HepG2 (cell line): ENCODE measurements around the gene CABLES1. TPM values are rescaled to one million over a fixed set of nuclear protein-coding genes. Genes with fewer than 3 reads are reported as not detected.

Source experiments
- CBFB ChIP-seq: sonication (generic); formaldehyde crosslinking; IDR thresholded peaks from 2 replicates; pipeline ENCODE4 v1.4.0; 2020; ENCODE audit warnings: missing genetic modification reagents
- FOXA1 ChIP-seq, 2 experiments: fragments of 450-650 bp in 1 of 2; sonication (generic) in 1 of 2; formaldehyde crosslinking in 1 of 2; IDR thresholded peaks; 2 replicates each; pipeline versions ENCODE4 v1.4.0 to v1.6.1; 2016 to 2020; ENCODE audit warnings: missing genetic modification reagents in 1 of 2
- IRX3 ChIP-seq: sonication (generic); formaldehyde crosslinking; IDR thresholded peaks from 2 replicates; pipeline ENCODE4 v1.8.1; 2023; ENCODE audit warnings: mild to moderate bottlenecking, low read depth, missing genetic modification reagents, borderline replicate concordance
- MED13 ChIP-seq: sonication (generic); formaldehyde crosslinking; IDR thresholded peaks from 2 replicates; pipeline ENCODE4 v1.5.0; 2020; ENCODE audit warnings: missing genetic modification reagents
- NCOA2 ChIP-seq: sonication (generic); formaldehyde crosslinking; IDR thresholded peaks from 2 replicates; pipeline ENCODE4 v1.8.0; 2022; ENCODE audit warnings: inconsistent platforms
- NFRKB ChIP-seq: fragments of 450-650 bp; IDR thresholded peaks from 2 replicates; pipeline ENCODE4 v1.6.1; 2017
- NKX3-1 ChIP-seq: sonication (generic); formaldehyde crosslinking; IDR thresholded peaks from 2 replicates; pipeline ENCODE4 v1.5.0; 2020; ENCODE audit warnings: missing genetic modification reagents
- NR2F6 ChIP-seq, 2 experiments: IDR thresholded peaks; 2 replicates each; pipeline ENCODE4 v1.6.1; 2016; ENCODE audit warnings: antibody characterized with exemption in 1 of 2, mild to moderate bottlenecking in 1 of 2
- SAP130 ChIP-seq: IDR thresholded peaks from 2 replicates; pipeline ENCODE4 v1.6.1; 2016; ENCODE audit warnings: low read depth
- SCMH1 ChIP-seq: sonication (generic); formaldehyde crosslinking; IDR thresholded peaks from 2 replicates; pipeline ENCODE4 v1.9.0; 2021; ENCODE audit warnings: missing genetic modification reagents, mild to moderate bottlenecking, borderline replicate concordance
- ZFP62 ChIP-seq: sonication (generic); formaldehyde crosslinking; IDR thresholded peaks from 2 replicates; pipeline ENCODE4 v1.4.0; 2020; ENCODE audit warnings: missing genetic modification reagents
- ZNF333 ChIP-seq: sonication (generic); formaldehyde crosslinking; IDR thresholded peaks from 2 replicates; pipeline ENCODE4 v1.4.0; 2020; ENCODE audit warnings: mild to moderate bottlenecking, missing genetic modification reagents, borderline replicate concordance
- ZNF629 ChIP-seq: sonication (generic); formaldehyde crosslinking; conservative IDR thresholded peaks from 2 replicates; pipeline ENCODE4 v1.5.0; 2020; ENCODE audit warnings: missing genetic modification reagents
- polyA plus RNA-seq, 8 experiments: library from polyadenylated mRNA; depleted of rRNA in 3 of 8; stranded (reverse) in 7 of 8; unstranded in 1 of 8; fragments of >200 nt; fragmentation: Illumina TruSeq in 4 of 8; extraction: Trizol in 4 of 8; gene quantifications; 2 replicates each; pipeline versions ENCODE4 v1.2.1 to v1.2.3, GENCODE V29; 2011 to 2016; ENCODE audit warnings: low read depth in 4 of 8, missing spikeins in 1 of 8, mixed read lengths in 1 of 8; ENCODE audit not compliant: insufficient read depth in 1 of 8
- total RNA-seq, 5 experiments: library from RNA; depleted of rRNA; stranded (reverse); fragments of >200 nt; fragmentation: Illumina TruSeq; extraction: Trizol; gene quantifications; 2 replicates each; pipeline ENCODE4 v1.2.3, GENCODE V29; 2016; ENCODE audit warnings: low read depth in 1 of 5
- TF ChIP-seq, protein P1 (sequence below): sonication (generic); formaldehyde crosslinking; IDR thresholded peaks from 2 replicates; pipeline ENCODE4 v1.8.1; 2023; ENCODE audit warnings: missing genetic modification reagents, inconsistent platforms, borderline replicate concordance
- TF ChIP-seq, protein P2 (sequence below): sonication (generic); formaldehyde crosslinking; conservative IDR thresholded peaks from 2 replicates; pipeline ENCODE4 v1.8.0; 2022; ENCODE audit warnings: mild to moderate bottlenecking, moderate library complexity, missing genetic modification reagents
- TF ChIP-seq, protein P3 (sequence below): sonication (generic); formaldehyde crosslinking; IDR thresholded peaks from 2 replicates; pipeline ENCODE4 v1.4.0; 2020; ENCODE audit warnings: missing genetic modification reagents, mild to moderate bottlenecking, borderline replicate concordance
- TF ChIP-seq, protein P4 (sequence below): sonication (generic); formaldehyde crosslinking; IDR thresholded peaks from 2 replicates; pipeline ENCODE4 v1.8.1; 2022; ENCODE audit warnings: mild to moderate bottlenecking, missing genetic modification reagents
- TF ChIP-seq, protein P5 (sequence below): sonication (generic); formaldehyde crosslinking; IDR thresholded peaks from 2 replicates; pipeline ENCODE4 v1.8.1; 2023; ENCODE audit warnings: mild to moderate bottlenecking, moderate library complexity, missing genetic modification reagents
- TF ChIP-seq, protein P6 (sequence below): sonication (generic); formaldehyde crosslinking; IDR thresholded peaks from 2 replicates; pipeline ENCODE4 v1.9.0; 2022; ENCODE audit warnings: missing genetic modification reagents, mild to moderate bottlenecking, borderline replicate concordance

CABLES1 gene
- total and polyA plus RNA-seq, 2 of the 13 experiments (the other 11 are each of a cell fraction or from before 2014, with no cell fraction given) = 14.7 to 25.8 TPM

DNA sequence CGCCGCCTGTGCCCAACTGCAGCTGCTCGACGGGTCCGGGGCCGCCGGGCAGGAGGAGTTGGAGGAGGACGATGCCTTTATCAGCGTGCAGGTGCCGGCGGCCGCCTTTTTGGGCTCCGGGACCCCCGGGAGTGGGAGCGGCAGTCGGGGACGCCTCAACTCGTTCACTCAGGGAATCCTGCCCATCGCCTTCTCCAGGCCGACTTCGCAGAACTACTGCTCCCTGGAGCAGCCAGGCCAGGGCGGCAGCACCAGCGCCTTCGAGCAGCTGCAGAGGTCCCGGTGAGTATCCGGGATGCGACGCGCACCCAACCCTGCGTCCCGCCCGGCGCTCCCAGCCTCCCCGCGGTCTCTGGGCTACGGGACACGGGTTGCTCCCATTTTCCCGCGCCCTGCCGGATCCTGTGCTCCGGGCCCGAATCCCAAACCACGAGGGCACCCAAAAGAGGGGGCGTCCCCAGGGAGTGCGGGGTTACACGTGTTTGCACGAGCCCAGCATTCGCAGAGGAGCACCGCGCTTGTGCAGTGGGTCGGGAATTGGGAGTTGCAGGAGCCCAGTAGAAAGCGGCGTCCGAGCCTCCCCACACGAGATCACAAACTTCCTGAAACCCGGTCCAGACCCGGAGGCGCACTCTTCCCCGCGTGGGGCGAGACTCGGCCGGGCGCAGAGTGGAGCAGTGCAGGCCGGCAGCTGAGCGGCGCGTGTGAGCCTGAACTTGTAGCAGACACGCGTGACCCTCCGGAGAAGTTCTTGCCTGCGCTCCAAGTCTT, 1.2 kb downstream of the CABLES1 start (continued):
- TF ChIP-seq, protein P1, sequence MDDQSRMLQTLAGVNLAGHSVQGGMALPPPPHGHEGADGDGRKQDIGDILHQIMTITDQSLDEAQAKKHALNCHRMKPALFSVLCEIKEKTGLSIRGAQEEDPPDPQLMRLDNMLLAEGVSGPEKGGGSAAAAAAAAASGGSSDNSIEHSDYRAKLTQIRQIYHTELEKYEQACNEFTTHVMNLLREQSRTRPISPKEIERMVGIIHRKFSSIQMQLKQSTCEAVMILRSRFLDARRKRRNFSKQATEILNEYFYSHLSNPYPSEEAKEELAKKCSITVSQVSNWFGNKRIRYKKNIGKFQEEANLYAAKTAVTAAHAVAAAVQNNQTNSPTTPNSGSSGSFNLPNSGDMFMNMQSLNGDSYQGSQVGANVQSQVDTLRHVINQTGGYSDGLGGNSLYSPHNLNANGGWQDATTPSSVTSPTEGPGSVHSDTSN = no peak
- TF ChIP-seq MED13 (CRISPR knock-in tag) = no peak
- TF ChIP-seq, protein P2, sequence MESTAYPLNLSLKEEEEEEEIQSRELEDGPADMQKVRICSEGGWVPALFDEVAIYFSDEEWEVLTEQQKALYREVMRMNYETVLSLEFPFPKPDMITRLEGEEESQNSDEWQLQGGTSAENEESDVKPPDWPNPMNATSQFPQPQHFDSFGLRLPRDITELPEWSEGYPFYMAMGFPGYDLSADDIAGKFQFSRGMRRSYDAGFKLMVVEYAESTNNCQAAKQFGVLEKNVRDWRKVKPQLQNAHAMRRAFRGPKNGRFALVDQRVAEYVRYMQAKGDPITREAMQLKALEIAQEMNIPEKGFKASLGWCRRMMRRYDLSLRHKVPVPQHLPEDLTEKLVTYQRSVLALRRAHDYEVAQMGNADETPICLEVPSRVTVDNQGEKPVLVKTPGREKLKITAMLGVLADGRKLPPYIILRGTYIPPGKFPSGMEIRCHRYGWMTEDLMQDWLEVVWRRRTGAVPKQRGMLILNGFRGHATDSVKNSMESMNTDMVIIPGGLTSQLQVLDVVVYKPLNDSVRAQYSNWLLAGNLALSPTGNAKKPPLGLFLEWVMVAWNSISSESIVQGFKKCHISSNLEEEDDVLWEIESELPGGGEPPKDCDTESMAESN = peak; percentile 43; the same call in 1 of the 2 replicates
- TF ChIP-seq SCMH1 = no peak
- TF ChIP-seq, protein P3, sequence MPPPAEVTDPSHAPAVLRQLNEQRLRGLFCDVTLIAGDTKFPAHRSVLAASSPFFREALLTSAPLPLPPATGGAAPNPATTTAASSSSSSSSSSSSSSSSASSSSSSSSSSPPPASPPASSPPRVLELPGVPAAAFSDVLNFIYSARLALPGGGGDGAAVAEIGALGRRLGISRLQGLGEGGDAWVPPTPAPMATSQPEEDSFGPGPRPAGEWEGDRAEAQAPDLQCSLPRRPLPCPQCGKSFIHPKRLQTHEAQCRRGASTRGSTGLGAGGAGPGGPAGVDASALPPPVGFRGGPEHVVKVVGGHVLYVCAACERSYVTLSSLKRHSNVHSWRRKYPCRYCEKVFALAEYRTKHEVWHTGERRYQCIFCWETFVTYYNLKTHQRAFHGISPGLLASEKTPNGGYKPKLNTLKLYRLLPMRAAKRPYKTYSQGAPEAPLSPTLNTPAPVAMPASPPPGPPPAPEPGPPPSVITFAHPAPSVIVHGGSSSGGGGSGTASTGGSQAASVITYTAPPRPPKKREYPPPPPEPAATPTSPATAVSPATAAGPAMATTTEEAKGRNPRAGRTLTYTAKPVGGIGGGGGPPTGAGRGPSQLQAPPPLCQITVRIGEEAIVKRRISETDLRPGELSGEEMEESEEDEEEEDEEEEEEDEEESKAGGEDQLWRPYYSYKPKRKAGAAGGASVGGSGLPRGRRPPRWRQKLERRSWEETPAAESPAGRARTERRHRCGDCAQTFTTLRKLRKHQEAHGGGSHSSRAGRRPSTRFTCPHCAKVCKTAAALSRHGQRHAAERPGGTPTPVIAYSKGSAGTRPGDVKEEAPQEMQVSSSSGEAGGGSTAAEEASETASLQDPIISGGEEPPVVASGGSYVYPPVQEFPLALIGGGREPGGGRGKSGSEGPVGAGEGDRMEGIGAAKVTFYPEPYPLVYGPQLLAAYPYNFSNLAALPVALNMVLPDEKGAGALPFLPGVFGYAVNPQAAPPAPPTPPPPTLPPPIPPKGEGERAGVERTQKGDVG (CRISPR knock-in tag) = peak; percentile 58; the same call in 1 of the 2 replicates
- TF ChIP-seq, protein P4, sequence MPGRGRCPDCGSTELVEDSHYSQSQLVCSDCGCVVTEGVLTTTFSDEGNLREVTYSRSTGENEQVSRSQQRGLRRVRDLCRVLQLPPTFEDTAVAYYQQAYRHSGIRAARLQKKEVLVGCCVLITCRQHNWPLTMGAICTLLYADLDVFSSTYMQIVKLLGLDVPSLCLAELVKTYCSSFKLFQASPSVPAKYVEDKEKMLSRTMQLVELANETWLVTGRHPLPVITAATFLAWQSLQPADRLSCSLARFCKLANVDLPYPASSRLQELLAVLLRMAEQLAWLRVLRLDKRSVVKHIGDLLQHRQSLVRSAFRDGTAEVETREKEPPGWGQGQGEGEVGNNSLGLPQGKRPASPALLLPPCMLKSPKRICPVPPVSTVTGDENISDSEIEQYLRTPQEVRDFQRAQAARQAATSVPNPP (CRISPR knock-in tag) = no peak
- no peak for TF ChIP-seq FOXA1 (IDR thresholded peaks at IDR 0.05)
- no peak for TF ChIP-seq FOXA1 (CRISPR knock-in tag; IDR thresholded peaks at IDR 0.05)
- no peak for TF ChIP-seq CBFB (CRISPR knock-in tag)
- no peak for TF ChIP-seq IRX3
- TF ChIP-seq ZNF333 (CRISPR knock-in tag) = no peak
- TF ChIP-seq NFRKB = no peak
- no peak for TF ChIP-seq NCOA2 (CRISPR knock-in tag)
- no peak for TF ChIP-seq NR2F6 (IDR thresholded peaks at IDR 0.05)
- TF ChIP-seq NR2F6 (CRISPR knock-in tag; IDR thresholded peaks at IDR 0.05) = no peak
- TF ChIP-seq NKX3-1 (CRISPR knock-in tag) = no peak
- TF ChIP-seq ZFP62 (CRISPR knock-in tag) = no peak
- TF ChIP-seq, protein P5, sequence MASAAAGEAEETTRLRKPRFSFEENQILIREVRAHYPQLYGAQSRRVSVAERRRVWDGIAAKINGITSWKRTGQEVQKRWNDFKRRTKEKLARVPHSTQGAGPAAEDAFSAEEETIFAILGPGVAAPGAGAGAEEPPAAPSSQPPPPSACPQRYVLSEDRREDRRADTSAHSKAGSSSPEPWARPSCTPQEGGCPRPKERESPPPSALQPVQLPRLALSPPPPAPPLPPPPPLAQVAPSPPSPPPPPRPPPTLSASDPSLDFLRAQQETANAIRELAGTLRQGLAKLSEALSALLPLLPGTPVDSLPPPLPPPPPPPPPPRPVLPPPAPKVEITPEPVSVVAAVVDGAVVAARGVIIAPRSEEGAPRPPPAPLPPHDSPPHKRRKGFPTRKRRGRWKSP (CRISPR knock-in tag) = no peak; the same call in 1 of the 2 replicates
- TF ChIP-seq SAP130 (CRISPR knock-in tag) = peak; percentile 33
- no peak for TF ChIP-seq ZNF629 (CRISPR knock-in tag)
- TF ChIP-seq, protein P6, sequence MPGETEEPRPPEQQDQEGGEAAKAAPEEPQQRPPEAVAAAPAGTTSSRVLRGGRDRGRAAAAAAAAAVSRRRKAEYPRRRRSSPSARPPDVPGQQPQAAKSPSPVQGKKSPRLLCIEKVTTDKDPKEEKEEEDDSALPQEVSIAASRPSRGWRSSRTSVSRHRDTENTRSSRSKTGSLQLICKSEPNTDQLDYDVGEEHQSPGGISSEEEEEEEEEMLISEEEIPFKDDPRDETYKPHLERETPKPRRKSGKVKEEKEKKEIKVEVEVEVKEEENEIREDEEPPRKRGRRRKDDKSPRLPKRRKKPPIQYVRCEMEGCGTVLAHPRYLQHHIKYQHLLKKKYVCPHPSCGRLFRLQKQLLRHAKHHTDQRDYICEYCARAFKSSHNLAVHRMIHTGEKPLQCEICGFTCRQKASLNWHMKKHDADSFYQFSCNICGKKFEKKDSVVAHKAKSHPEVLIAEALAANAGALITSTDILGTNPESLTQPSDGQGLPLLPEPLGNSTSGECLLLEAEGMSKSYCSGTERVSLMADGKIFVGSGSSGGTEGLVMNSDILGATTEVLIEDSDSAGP (CRISPR knock-in tag) = peak; percentile 31; the same call in 1 of the 2 replicates
